GM21381 (cell line): ENCODE data around the gene FAM131C.

Experiments used
- ATAC-seq: cut with Tn5 transposase; IDR thresholded peaks from one replicate; pipeline ENCODE4 v1.9.1; 2021; ENCODE audit warnings: mild to moderate bottlenecking, moderate library complexity; ENCODE audit not compliant: unreplicated experiment

FAM131C gene

GRCh38 chr1:16017461-16018303, 55.8 kb downstream of the FAM131C start, which contains the start of gene HSPB7:
Gene HSPB7, minus strand, starts transcription at chr1:16018043. Its CDS starts 80 bp downstream, at chr1:16017963.
- no peak for ATAC-seq

- no peak for ATAC-seq
These were observed 56.4 kb downstream of the FAM131C start for GRCh38 chr1:16017076-16017460.

- no peak for ATAC-seq
These were observed 57.2 kb downstream of the FAM131C start for GRCh38 chr1:16015960-16016901.

- ATAC-seq: no peak
These were observed 58.0 kb downstream of the FAM131C start for GRCh38 chr1:16015491-16015890.

- no peak for ATAC-seq
These were observed 58.7 kb downstream of the FAM131C start for GRCh38 chr1:16014509-16015482.

GRCh38 chr1:16013908-16014258, 59.6 kb downstream of the FAM131C start:
- no peak for ATAC-seq

GRCh38 chr1:16013220-16013907, 60.1 kb downstream of the FAM131C start:
- no peak for ATAC-seq

GRCh38 chr1:16012590-16013219, 60.7 kb downstream of the FAM131C start:
- ATAC-seq: no peak

- ATAC-seq: no peak
These were observed 61.4 kb downstream of the FAM131C start for GRCh38 chr1:16011936-16012589.

GRCh38 chr1:16010837-16011236, 62.6 kb downstream of the FAM131C start:
- ATAC-seq: no peak

GRCh38 chr1:16009678-16010077, 63.8 kb downstream of the FAM131C start:
- ATAC-seq: no peak

- ATAC-seq: no peak
These were observed 64.4 kb downstream of the FAM131C start for GRCh38 chr1:16009030-16009460.
